ENCODE results near the gene PRPS1L1.

- TF ChIP-seq CTCF (conservative IDR thresholded peaks at IDR 0.05) (no peak), ZFX (IDR thresholded peaks at IDR 0.05) (no peak)
Observed at GRCh38 chr7:17986851-17987250, 40.8 kb downstream of the PRPS1L1 start.
